ENCODE results near the gene CCDC148. TPM values are rescaled to one million over a fixed set of nuclear protein-coding genes. Genes with fewer than 3 reads are reported as not detected.

Gene CCDC148
- total and polyA plus RNA-seq, 10 of the 15 experiments (the other 5 are each of a cell fraction or from before 2014, with no cell fraction given), result 0.07 to 0.30 (median 0.18) TPM; not detected in 7

DNA sequence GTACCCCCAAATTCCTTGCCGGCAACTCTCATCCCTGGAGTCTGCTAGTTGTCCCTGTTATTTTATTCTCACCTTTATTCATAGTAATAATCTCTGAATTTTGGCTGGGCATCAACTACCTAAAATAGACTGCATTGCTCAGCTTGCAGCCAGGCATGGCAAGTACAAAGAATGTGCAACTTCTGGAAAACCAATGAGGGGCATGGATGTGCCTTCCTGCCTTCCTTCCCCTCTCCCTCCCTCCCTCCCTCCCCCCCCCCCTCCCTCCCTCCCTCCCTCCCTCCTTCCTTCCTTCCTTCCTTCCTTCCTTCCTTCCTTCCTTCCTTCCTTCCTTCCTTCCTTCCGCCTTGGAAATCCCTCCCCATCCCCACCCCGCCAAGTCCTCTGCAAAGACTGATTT, 162.8 kb downstream of the CCDC148 start (continued):
- TF ChIP-seq, protein P1, sequence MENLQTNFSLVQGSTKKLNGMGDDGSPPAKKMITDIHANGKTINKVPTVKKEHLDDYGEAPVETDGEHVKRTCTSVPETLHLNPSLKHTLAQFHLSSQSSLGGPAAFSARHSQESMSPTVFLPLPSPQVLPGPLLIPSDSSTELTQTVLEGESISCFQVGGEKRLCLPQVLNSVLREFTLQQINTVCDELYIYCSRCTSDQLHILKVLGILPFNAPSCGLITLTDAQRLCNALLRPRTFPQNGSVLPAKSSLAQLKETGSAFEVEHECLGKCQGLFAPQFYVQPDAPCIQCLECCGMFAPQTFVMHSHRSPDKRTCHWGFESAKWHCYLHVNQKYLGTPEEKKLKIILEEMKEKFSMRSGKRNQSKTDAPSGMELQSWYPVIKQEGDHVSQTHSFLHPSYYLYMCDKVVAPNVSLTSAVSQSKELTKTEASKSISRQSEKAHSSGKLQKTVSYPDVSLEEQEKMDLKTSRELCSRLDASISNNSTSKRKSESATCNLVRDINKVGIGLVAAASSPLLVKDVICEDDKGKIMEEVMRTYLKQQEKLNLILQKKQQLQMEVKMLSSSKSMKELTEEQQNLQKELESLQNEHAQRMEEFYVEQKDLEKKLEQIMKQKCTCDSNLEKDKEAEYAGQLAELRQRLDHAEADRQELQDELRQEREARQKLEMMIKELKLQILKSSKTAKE (IDR thresholded peaks at IDR 0.05; ENCODE audit: low read depth, poor library complexity, severe bottlenecking), result no peak
- TF ChIP-seq CBFB (IDR thresholded peaks at IDR 0.05; ENCODE audit: low read depth) (no peak), TAF1 (IDR thresholded peaks at IDR 0.05; ENCODE audit: borderline replicate concordance, low read depth, low read length) (no peak), CHD1 (IDR thresholded peaks at IDR 0.05; ENCODE audit: low read depth, low read length) (no peak)

GRCh38 chr2:158291544-158292180, 164.9 kb downstream of the CCDC148 start:
- DNase-seq (ENCODE audit: low read depth, low spot score) (no peak), ATAC-seq (no peak), FAIRE-seq (no peak)
- Histone ChIP-seq H3K36me3 (ENCODE audit: control insufficient read depth in 2 of 2, insufficient read depth in 2 of 2, low read length in 1 of 2) (no peaks in the 10 kb centered on the region), H2AFZ (ENCODE audit: control insufficient read depth, low read depth, low read length) (no peak overlapping the region), H3K4me2 (ENCODE audit: control insufficient read depth, insufficient read depth) (no peak overlapping the region), H3K79me2 (ENCODE audit: control insufficient read depth, insufficient read depth, low read length) (no peaks in the 10 kb centered on the region), H3K27ac (ENCODE audit: control insufficient read depth, insufficient read depth) (no peak overlapping the region), H3K9ac (ENCODE audit: control insufficient read depth, insufficient read depth, low read length) (no peak overlapping the region), H3K9me3 (replicated peaks; ENCODE audit: control insufficient read depth, insufficient read depth, low read length) (no peaks in the 10 kb centered on the region), H3K4me3 (no peak overlapping the region), H3K27me3 (replicated peaks in 1 of 2; ENCODE audit: control insufficient read depth in 2 of 2, insufficient read depth in 2 of 2, low read length in 1 of 2) (no peaks in the 10 kb centered on the region), H4K20me1 (ENCODE audit: control insufficient read depth, insufficient read depth) (no peaks in the 10 kb centered on the region), H3K4me1 (ENCODE audit: control insufficient read depth, insufficient read depth, low read length) (no peaks in the 10 kb centered on the region)
- WGBS (ENCODE audit: insufficient coverage, insufficient replicate concordance, low lambda C conversion rate, missing lambda C conversion rate), result 0% methylated on average over 2 of the region's 2 CpGs
- in situ Hi-C loops (cut with MboI) (no loop called here), intact Hi-C loops (cut with micrococcal nuclease; ENCODE audit: unreplicated experiment) (no loop called here)
- POLR2A ChIA-PET, result no interaction called here
- RAD21 ChIA-PET (ENCODE audit: unreplicated experiment), result no interaction called here
- BruUV-seq (replicated peaks), result no TSS peak
- CTCF ChIA-PET, result no interaction called here
- SMC1A ChIA-PET (ENCODE audit: uncharacterized antibody, unreplicated experiment), result no interaction called here
- no peak for TF ChIP-seq JUNB (IDR thresholded peaks at IDR 0.05)
- TF ChIP-seq SUPT20H (IDR thresholded peaks at IDR 0.05; ENCODE audit: borderline replicate concordance, control insufficient read depth, low read depth, low read length), result no peak
- no peak for TF ChIP-seq IKZF2 (IDR thresholded peaks at IDR 0.05)
- no peak for TF ChIP-seq YY1 (IDR thresholded peaks at IDR 0.05; ENCODE audit: low read depth, low read length)
- no peak for TF ChIP-seq NR2F1 (conservative IDR thresholded peaks at IDR 0.05)
- TF ChIP-seq ZNF207 (IDR thresholded peaks at IDR 0.05; ENCODE audit: borderline replicate concordance), result no peak
- no peak for TF ChIP-seq HDAC6 (IDR thresholded peaks at IDR 0.05; ENCODE audit: unreplicated experiment)
- TF ChIP-seq EZH2 (IDR thresholded peaks at IDR 0.05; ENCODE audit: borderline replicate concordance, control insufficient read depth, low read depth, low read length), result no peak
- no peak for TF ChIP-seq TAF1 (IDR thresholded peaks at IDR 0.05; ENCODE audit: borderline replicate concordance, low read depth, low read length)
- no peak for TF ChIP-seq TBL1XR1 (IDR thresholded peaks at IDR 0.05; ENCODE audit: low read depth, low read length)
- TF ChIP-seq, protein P2, sequence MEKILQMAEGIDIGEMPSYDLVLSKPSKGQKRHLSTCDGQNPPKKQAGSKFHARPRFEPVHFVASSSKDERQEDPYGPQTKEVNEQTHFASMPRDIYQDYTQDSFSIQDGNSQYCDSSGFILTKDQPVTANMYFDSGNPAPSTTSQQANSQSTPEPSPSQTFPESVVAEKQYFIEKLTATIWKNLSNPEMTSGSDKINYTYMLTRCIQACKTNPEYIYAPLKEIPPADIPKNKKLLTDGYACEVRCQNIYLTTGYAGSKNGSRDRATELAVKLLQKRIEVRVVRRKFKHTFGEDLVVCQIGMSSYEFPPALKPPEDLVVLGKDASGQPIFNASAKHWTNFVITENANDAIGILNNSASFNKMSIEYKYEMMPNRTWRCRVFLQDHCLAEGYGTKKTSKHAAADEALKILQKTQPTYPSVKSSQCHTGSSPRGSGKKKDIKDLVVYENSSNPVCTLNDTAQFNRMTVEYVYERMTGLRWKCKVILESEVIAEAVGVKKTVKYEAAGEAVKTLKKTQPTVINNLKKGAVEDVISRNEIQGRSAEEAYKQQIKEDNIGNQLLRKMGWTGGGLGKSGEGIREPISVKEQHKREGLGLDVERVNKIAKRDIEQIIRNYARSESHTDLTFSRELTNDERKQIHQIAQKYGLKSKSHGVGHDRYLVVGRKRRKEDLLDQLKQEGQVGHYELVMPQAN (conservative IDR thresholded peaks at IDR 0.05), result no peak
- no peak for TF ChIP-seq IRF3 (IDR thresholded peaks at IDR 0.05)
